HCT116 (cell line): ENCODE data around the gene COL23A1. TPM values are rescaled to one million over a fixed set of nuclear protein-coding genes. Genes with fewer than 3 reads are reported as not detected.

ENCODE experiments used
- ATAC-seq: fragments of 200-7000 bp; cut with Tn5 transposase; 2 replicates; pipeline ENCODE4 v1.9.1; 2020; ENCODE audit warnings: mild to moderate bottlenecking, moderate library complexity
- BruUV-seq: library from RNA; stranded (reverse); fragments of 400-500 nt; replicated peaks from 2 replicates; lab custom pipeline; 2021; lab: Mats Ljungman, UMichigan
- CTCF ChIA-PET: fragments of 300-600 bp; sonication (Branson Sonifier 250); formaldehyde crosslinking; loops from one replicate; lab custom pipeline; 2021; ENCODE audit warnings: antibody characterized with exemption; lab: Charles Lee
- POLR2A ChIA-PET: fragments of 300-600, 350-600 bp; sonication (Branson Sonifier 250); formaldehyde crosslinking; loops from one replicate; lab custom pipeline; 2021; ENCODE audit warnings: antibody characterized with exemption; lab: Charles Lee
- RAD21 ChIA-PET, 2 experiments: fragments of 300-600 bp; sonication (Branson Sonifier 250); formaldehyde crosslinking; loops; one replicate each; lab custom pipeline; 2023; ENCODE audit warnings: low total read pairs in 2 of 2; ENCODE audit not compliant: uncharacterized antibody in 2 of 2, unreplicated experiment in 2 of 2, low non-redundant PET in 1 of 2; lab: Charles Lee
- DNase-seq: peaks from one replicate; pipeline ENCODE4 v3.0.0-alpha.2; 2010; ENCODE audit warnings: low read depth, low spot score
- H2AFZ ChIP-seq: fragments of 200-600 bp; shearing (Covaris generic), sonication (generic); 2 replicates; pipeline ENCODE4 v1.6.1; 2017; ENCODE audit warnings: low read depth, mixed run types, mixed read lengths, antibody characterized with exemption, low read length; ENCODE audit not compliant: poor library complexity, severe bottlenecking
- H3K27ac ChIP-seq: 2 replicates; pipeline ENCODE4 v1.5.1; 2012; ENCODE audit warnings: low read depth, low read length
- H3K27me3 ChIP-seq: fragments of 200-600 bp; sonication (generic); 2 replicates; pipeline ENCODE4 v1.6.1; 2016; ENCODE audit warnings: mixed run types, low read length, mixed read lengths; ENCODE audit not compliant: insufficient read depth
- H3K36me3 ChIP-seq, 2 experiments: fragments of 200-500 bp in 1 of 2; fragments of 200-600 bp in 1 of 2; sonication (Bioruptor generic) in 1 of 2; sonication (generic) in 1 of 2; 2 replicates each; pipeline versions ENCODE4 v1.5.1 to v1.6.1; 2014 to 2016; ENCODE audit warnings: low read length in 2 of 2, inconsistent platforms in 1 of 2, mixed read lengths in 1 of 2, mixed run types in 1 of 2; ENCODE audit not compliant: insufficient read depth in 2 of 2, control insufficient read depth in 1 of 2
- H3K4me1 ChIP-seq, 2 experiments: fragments of 200-600 bp in 1 of 2; sonication (generic) in 1 of 2; 2 replicates each; pipeline versions ENCODE4 v1.5.1 to v1.6.1; 2012 to 2017; ENCODE audit warnings: low read length in 2 of 2, inconsistent platforms in 1 of 2, mild to moderate bottlenecking in 1 of 2, mixed read lengths in 1 of 2, mixed run types in 1 of 2, moderate library complexity in 1 of 2; ENCODE audit not compliant: insufficient read depth in 2 of 2, control insufficient read depth in 1 of 2
- H3K4me2 ChIP-seq: fragments of 200-600 bp; sonication (generic); 2 replicates; pipeline ENCODE4 v1.6.1; 2017; ENCODE audit warnings: mixed run types, low read length, mixed read lengths
- H3K4me3 ChIP-seq, 2 experiments: fragments of 200-600 bp in 1 of 2; sonication (generic) in 1 of 2; replicated peaks in 1 of 2; 2 replicates each; pipeline ENCODE4 v1.5.1; 2011 to 2016; ENCODE audit warnings: low read length in 2 of 2, control low read depth in 1 of 2, low read depth in 1 of 2, mild to moderate bottlenecking in 1 of 2, mixed read lengths in 1 of 2, mixed run types in 1 of 2
- H3K79me2 ChIP-seq: fragments of 200-600 bp; sonication (generic); 2 replicates; pipeline ENCODE4 v1.6.1; 2017; ENCODE audit warnings: mild to moderate bottlenecking, mixed run types, low read length, moderate library complexity, mixed read lengths; ENCODE audit not compliant: insufficient read depth
- H3K9ac ChIP-seq: fragments of 200-600 bp; sonication (generic); 2 replicates; pipeline ENCODE4 v1.6.1; 2016; ENCODE audit warnings: low read length, mixed read lengths
- H3K9me2 ChIP-seq: fragments of 200-600 bp; sonication (generic), shearing (Covaris generic); 2 replicates; pipeline ENCODE4 v1.6.1; 2017; ENCODE audit warnings: mixed run types, mild to moderate bottlenecking, moderate library complexity; ENCODE audit not compliant: insufficient read depth
- H3K9me3 ChIP-seq, 2 experiments: fragments of 200-500 bp in 1 of 2; fragments of 200-600 bp in 1 of 2; sonication (Bioruptor generic) in 1 of 2; sonication (generic) in 1 of 2; 2 replicates each; pipeline ENCODE4 v1.6.1; 2014 to 2017; ENCODE audit warnings: low read length in 2 of 2, mixed read lengths in 2 of 2, inconsistent platforms in 1 of 2, low read depth in 1 of 2, mild to moderate bottlenecking in 1 of 2, mixed run types in 1 of 2, moderate library complexity in 1 of 2; ENCODE audit not compliant: control insufficient read depth in 1 of 2, insufficient read depth in 1 of 2
- H4K20me1 ChIP-seq: fragments of 200-600 bp; sonication (generic), shearing (Covaris generic); 2 replicates; pipeline ENCODE4 v1.6.1; 2017; ENCODE audit warnings: mixed run types, mild to moderate bottlenecking, moderate library complexity; ENCODE audit not compliant: insufficient read depth
- CBX3 ChIP-seq: IDR thresholded peaks from 2 replicates; pipeline ENCODE4 v1.6.1; 2012; ENCODE audit warnings: low read depth
- CEBPB ChIP-seq: IDR thresholded peaks from 2 replicates; pipeline ENCODE4 v1.6.1; 2012; ENCODE audit warnings: low read depth
- EZH2 ChIP-seq: fragments of 200-600 bp; sonication (generic); IDR thresholded peaks from 2 replicates; pipeline ENCODE4 v1.6.1; 2017; ENCODE audit warnings: antibody characterized with exemption, mixed run types
- EZH2phosphoT487 ChIP-seq: fragments of 200-600 bp; IDR thresholded peaks from 2 replicates; pipeline ENCODE4 v1.6.1; 2018; ENCODE audit warnings: antibody characterized with exemption, borderline replicate concordance
- FOSL1 ChIP-seq: IDR thresholded peaks from 2 replicates; pipeline ENCODE4 v1.6.1; 2012; ENCODE audit warnings: low read depth
- POLR2A ChIP-seq: IDR thresholded peaks from 2 replicates; pipeline ENCODE4 v1.7.0; 2011; ENCODE audit warnings: borderline replicate concordance; ENCODE audit not compliant: insufficient read depth, insufficient read length; ENCODE audit errors: extremely low read depth
- POLR2AphosphoS5 ChIP-seq: IDR thresholded peaks from 2 replicates; pipeline ENCODE4 v1.6.1; 2011; ENCODE audit warnings: mild to moderate bottlenecking, low read depth, low read length, moderate library complexity
- RAD21 ChIP-seq: IDR thresholded peaks from 2 replicates; pipeline ENCODE4 v1.6.1; 2012; ENCODE audit warnings: low read depth, mild to moderate bottlenecking
- SIN3A ChIP-seq: IDR thresholded peaks from 2 replicates; pipeline ENCODE4 v1.6.1; 2012; ENCODE audit warnings: low read depth
- SRF ChIP-seq: IDR thresholded peaks from 2 replicates; pipeline ENCODE4 v1.6.1; 2012; ENCODE audit warnings: low read depth
- TCF7L2 ChIP-seq: IDR thresholded peaks from 2 replicates; pipeline ENCODE4 v1.7.0; 2011; ENCODE audit warnings: borderline replicate concordance, inconsistent platforms; ENCODE audit not compliant: insufficient read depth, insufficient read length; ENCODE audit errors: extremely low read depth
- YY1 ChIP-seq: IDR thresholded peaks from 2 replicates; pipeline ENCODE4 v1.6.1; 2011; ENCODE audit warnings: low read length, low read depth, moderate library complexity, mild to moderate bottlenecking; ENCODE audit not compliant: insufficient replicate concordance; ENCODE audit errors: extremely low read depth
- ZFX ChIP-seq: fragments of 450-650 bp; IDR thresholded peaks from 2 replicates; pipeline ENCODE4 v1.6.1; 2017
- ZNF274 ChIP-seq: fragments of 200-500 bp; sonication (Bioruptor generic); IDR thresholded peaks from 2 replicates; pipeline ENCODE4 v1.6.1; 2014; ENCODE audit warnings: mild to moderate bottlenecking, low read depth, low read length, inconsistent platforms
- intact Hi-C: fragments of 100-400 bp; cut with micrococcal nuclease; formaldehyde crosslinking; loops from 2 replicates; pipeline ENCODE4 v1.10.0; 2022
- total RNA-seq: library from RNA; stranded (reverse); gene quantifications from one replicate; pipeline ENCODE4 v1.2.1, GENCODE V29; 2021; ENCODE audit not compliant: unreplicated experiment
- TF ChIP-seq, protein P1 (sequence below): IDR thresholded peaks from 2 replicates; pipeline ENCODE4 v1.6.1; 2012; ENCODE audit warnings: low read depth
- TF ChIP-seq, protein P2 (sequence below): IDR thresholded peaks from 2 replicates; pipeline ENCODE4 v1.6.1; 2012
- TF ChIP-seq, protein P3 (sequence below): IDR thresholded peaks from 2 replicates; pipeline ENCODE4 v1.6.1; 2011; ENCODE audit warnings: mild to moderate bottlenecking, low read length, moderate library complexity; ENCODE audit not compliant: insufficient replicate concordance; ENCODE audit errors: extremely low read depth
- TF ChIP-seq, protein P4 (sequence below): IDR thresholded peaks from 2 replicates; pipeline ENCODE4 v1.6.1; 2012
- TF ChIP-seq, protein P5 (sequence below), 3 experiments: fragments of 200-600 bp in 1 of 3; sonication (generic) in 1 of 3; IDR thresholded peaks in 2 of 3; conservative IDR thresholded peaks in 1 of 3; 2 replicates each; pipeline ENCODE4 v1.5.1; 2012 to 2017; ENCODE audit warnings: low read depth in 2 of 3, low read length in 2 of 3, antibody characterized with exemption in 1 of 3, borderline replicate concordance in 1 of 3, control low read depth in 1 of 3, mild to moderate bottlenecking in 1 of 3, mixed read lengths in 1 of 3, mixed run types in 1 of 3, moderate library complexity in 1 of 3; ENCODE audit not compliant: insufficient read depth in 1 of 3

Gene COL23A1
- total RNA-seq, 1 experiment from 2014 or later = not detected

DNA sequence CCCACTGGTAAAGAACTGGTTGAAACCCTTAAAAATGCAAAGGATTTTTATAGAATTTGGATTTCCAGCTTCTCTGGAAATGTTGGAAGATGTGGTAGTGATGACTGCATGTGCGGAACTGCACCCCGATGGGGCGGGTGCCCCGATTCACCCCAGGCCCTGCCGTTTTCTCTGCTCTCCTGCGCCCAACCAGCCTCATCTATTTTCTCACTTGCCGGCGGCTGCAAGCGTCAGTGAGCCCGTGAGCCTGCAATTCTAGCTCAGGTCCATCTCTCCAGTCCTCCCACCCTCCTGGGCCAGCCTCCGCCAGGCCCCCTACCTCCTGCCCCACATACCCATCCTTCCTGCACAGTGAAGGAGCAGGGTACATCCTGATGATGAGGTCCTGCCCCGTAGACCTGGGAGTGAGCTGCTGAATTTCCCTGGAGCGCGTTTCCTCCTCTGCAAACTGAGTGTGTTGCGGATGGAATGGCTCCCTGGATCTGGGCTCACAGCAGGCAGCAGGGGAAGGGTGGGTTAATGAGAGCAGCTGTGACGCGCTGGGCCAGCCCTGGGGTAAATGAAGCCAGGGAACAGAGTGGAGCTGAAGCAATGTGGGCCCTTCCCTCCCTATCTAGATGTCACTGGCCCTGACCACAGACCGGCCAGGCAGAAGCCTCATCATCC lies 311.7 kb downstream of the COL23A1 start:
- POLR2A ChIA-PET = no interaction called here
- Histone ChIP-seq H3K27ac (no peak overlapping the region), H3K9me3 (peaks cover 8 to 10% of the 10 kb centered on the region in 2 experiments; a peak in 2 of 4 replicates), H3K4me1 (peaks cover 0 to 4% of the 10 kb centered on the region in 2 experiments; a peak in 2 of 4 replicates), H3K9ac (no peak overlapping the region), H2AFZ (no peak overlapping the region), H4K20me1 (no peaks in the 10 kb centered on the region), H3K79me2 (no peaks in the 10 kb centered on the region), H3K9me2 (no peaks in the 10 kb centered on the region), H3K4me3 (no peak overlapping the region), H3K4me2 (no peak overlapping the region), H3K27me3 (no peaks in the 10 kb centered on the region), H3K36me3 (no peaks in the 10 kb centered on the region)
- RAD21 ChIA-PET = interaction anchor here in 1 of 2 experiments (1.6 kb wide), 1 partner anchor 183 kb away, joined by 4 read pairs; no protein-coding TSS in a partner anchor
- no peak for ATAC-seq
- intact Hi-C loops = no loop called here
- no peak for DNase-seq
- TF ChIP-seq POLR2AphosphoS5 = no peak
- TF ChIP-seq RAD21 = no peak
- TF ChIP-seq EZH2phosphoT487 = no peak
- TF ChIP-seq POLR2A = no peak
- TF ChIP-seq, protein P1, sequence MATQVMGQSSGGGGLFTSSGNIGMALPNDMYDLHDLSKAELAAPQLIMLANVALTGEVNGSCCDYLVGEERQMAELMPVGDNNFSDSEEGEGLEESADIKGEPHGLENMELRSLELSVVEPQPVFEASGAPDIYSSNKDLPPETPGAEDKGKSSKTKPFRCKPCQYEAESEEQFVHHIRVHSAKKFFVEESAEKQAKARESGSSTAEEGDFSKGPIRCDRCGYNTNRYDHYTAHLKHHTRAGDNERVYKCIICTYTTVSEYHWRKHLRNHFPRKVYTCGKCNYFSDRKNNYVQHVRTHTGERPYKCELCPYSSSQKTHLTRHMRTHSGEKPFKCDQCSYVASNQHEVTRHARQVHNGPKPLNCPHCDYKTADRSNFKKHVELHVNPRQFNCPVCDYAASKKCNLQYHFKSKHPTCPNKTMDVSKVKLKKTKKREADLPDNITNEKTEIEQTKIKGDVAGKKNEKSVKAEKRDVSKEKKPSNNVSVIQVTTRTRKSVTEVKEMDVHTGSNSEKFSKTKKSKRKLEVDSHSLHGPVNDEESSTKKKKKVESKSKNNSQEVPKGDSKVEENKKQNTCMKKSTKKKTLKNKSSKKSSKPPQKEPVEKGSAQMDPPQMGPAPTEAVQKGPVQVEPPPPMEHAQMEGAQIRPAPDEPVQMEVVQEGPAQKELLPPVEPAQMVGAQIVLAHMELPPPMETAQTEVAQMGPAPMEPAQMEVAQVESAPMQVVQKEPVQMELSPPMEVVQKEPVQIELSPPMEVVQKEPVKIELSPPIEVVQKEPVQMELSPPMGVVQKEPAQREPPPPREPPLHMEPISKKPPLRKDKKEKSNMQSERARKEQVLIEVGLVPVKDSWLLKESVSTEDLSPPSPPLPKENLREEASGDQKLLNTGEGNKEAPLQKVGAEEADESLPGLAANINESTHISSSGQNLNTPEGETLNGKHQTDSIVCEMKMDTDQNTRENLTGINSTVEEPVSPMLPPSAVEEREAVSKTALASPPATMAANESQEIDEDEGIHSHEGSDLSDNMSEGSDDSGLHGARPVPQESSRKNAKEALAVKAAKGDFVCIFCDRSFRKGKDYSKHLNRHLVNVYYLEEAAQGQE = no peak
- TF ChIP-seq EZH2 = no peak
- TF ChIP-seq, protein P2, sequence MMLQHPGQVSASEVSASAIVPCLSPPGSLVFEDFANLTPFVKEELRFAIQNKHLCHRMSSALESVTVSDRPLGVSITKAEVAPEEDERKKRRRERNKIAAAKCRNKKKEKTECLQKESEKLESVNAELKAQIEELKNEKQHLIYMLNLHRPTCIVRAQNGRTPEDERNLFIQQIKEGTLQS = no peak
- no peak for TF ChIP-seq YY1
- TF ChIP-seq, protein P3, sequence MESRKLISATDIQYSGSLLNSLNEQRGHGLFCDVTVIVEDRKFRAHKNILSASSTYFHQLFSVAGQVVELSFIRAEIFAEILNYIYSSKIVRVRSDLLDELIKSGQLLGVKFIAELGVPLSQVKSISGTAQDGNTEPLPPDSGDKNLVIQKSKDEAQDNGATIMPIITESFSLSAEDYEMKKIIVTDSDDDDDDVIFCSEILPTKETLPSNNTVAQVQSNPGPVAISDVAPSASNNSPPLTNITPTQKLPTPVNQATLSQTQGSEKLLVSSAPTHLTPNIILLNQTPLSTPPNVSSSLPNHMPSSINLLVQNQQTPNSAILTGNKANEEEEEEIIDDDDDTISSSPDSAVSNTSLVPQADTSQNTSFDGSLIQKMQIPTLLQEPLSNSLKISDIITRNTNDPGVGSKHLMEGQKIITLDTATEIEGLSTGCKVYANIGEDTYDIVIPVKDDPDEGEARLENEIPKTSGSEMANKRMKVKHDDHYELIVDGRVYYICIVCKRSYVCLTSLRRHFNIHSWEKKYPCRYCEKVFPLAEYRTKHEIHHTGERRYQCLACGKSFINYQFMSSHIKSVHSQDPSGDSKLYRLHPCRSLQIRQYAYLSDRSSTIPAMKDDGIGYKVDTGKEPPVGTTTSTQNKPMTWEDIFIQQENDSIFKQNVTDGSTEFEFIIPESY = no peak
- TF ChIP-seq ZNF274 = no peak
- TF ChIP-seq ZFX = no peak
- TF ChIP-seq SIN3A = no peak
- no peak for TF ChIP-seq SRF
- TF ChIP-seq, protein P4, sequence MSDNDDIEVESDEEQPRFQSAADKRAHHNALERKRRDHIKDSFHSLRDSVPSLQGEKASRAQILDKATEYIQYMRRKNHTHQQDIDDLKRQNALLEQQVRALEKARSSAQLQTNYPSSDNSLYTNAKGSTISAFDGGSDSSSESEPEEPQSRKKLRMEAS = no peak
- TF ChIP-seq CBX3 = no peak
- TF ChIP-seq, protein P5, sequence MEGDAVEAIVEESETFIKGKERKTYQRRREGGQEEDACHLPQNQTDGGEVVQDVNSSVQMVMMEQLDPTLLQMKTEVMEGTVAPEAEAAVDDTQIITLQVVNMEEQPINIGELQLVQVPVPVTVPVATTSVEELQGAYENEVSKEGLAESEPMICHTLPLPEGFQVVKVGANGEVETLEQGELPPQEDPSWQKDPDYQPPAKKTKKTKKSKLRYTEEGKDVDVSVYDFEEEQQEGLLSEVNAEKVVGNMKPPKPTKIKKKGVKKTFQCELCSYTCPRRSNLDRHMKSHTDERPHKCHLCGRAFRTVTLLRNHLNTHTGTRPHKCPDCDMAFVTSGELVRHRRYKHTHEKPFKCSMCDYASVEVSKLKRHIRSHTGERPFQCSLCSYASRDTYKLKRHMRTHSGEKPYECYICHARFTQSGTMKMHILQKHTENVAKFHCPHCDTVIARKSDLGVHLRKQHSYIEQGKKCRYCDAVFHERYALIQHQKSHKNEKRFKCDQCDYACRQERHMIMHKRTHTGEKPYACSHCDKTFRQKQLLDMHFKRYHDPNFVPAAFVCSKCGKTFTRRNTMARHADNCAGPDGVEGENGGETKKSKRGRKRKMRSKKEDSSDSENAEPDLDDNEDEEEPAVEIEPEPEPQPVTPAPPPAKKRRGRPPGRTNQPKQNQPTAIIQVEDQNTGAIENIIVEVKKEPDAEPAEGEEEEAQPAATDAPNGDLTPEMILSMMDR (IDR thresholded peaks at IDR 0.05 in 2 of 3, conservative IDR thresholded peaks at IDR 0.05 in 1 of 3; ENCODE audit: borderline replicate concordance in 1 of 3, insufficient read depth in 1 of 3, low read depth in 2 of 3, low read length in 2 of 3) = no peak
- no peak for TF ChIP-seq FOSL1
- no peak for TF ChIP-seq CEBPB
- no peak for TF ChIP-seq TCF7L2
- CTCF ChIA-PET = interaction anchor here (0.6 kb wide), 1 partner anchor 420 kb away, joined by 3 read pairs; no protein-coding TSS in a partner anchor
- BruUV-seq = no TSS peak
